Spleen (tissue), 7 donors: ENCODE measurements around the gene KLK5.

Source experiments
- CTCF ChIP-seq, 11 experiments: fragments of 200-600 bp in 7 of 11; fragments of 450-650 bp in 4 of 11; sonication (generic) in 4 of 11; IDR thresholded peaks in 8 of 11; conservative IDR thresholded peaks in 3 of 11; 1 replicate in 7 of 11; 2 replicates in 4 of 11; pipeline versions ENCODE4 v1.4.0 to v1.8.0; 2016 to 2021; ENCODE audit warnings: antibody characterized with exemption in 11 of 11, inconsistent platforms in 4 of 11, mild to moderate bottlenecking in 1 of 11
- POLR2A ChIP-seq, 3 donors: fragments of 450-650 bp; IDR thresholded peaks; one replicate each; pipeline ENCODE4 v1.5.1; 2017; ENCODE audit warnings: antibody characterized with exemption in 3 of 3, mild to moderate bottlenecking in 1 of 3
- POLR2AphosphoS5 ChIP-seq, 3 donors: sonication (generic); formaldehyde crosslinking; IDR thresholded peaks; one replicate each; pipeline ENCODE4 v1.5.1; 2017; ENCODE audit warnings: antibody characterized with exemption in 3 of 3
- donor health status: DM: no; HTN: no; CAD: no; lungs with moderate emphysema.
- donor health status: DM: no; HTN: no; CAD: no.
- donor health status: DM: no; HTN: no; CAD: no.

GRCh38 chr19:50979758-50980157, 26.9 kb upstream of the KLK5 start:
- TF ChIP-seq CTCF (IDR thresholded peaks at IDR 0.05 in 8 of 11, conservative IDR thresholded peaks at IDR 0.05 in 3 of 11) (no peak), POLR2A (IDR thresholded peaks at IDR 0.05) (no peak), POLR2AphosphoS5 (IDR thresholded peaks at IDR 0.05) (no peak)
